ENCODE data around the gene PATJ.
A peak's percentile ranks its signal among the peaks of the same experiment; 100 is the strongest.
"Not testable (repeated sequence)": the region's sequence is repeated elsewhere in the genome, so short reads cannot be mapped to it uniquely, and the experiment has no call there.

The PATJ gene

GRCh38 chr1:61936839-61937238 is 194.6 kb downstream of the PATJ start:
- Histone ChIP-seq H3K4me3 (ENCODE audit: low read depth in 1 of 2, low read length in 2 of 2) (no peak overlapping the region), H3K27me3 (ENCODE audit: insufficient read depth, low read length, poor library complexity) (no peaks in the 10 kb centered on the region), H3K9me3 (ENCODE audit: insufficient read depth, low read length, severe bottlenecking) (no peaks in the 10 kb centered on the region), H3K79me2 (ENCODE audit: insufficient read depth, low read length) (no peaks in the 10 kb centered on the region), H3K36me3 (ENCODE audit: insufficient read depth, low read length) (no peaks in the 10 kb centered on the region), H3K27ac (ENCODE audit: low read length) (no peak overlapping the region), H3K4me2 (ENCODE audit: insufficient read depth, low read length) (no peak overlapping the region), H3K9ac (ENCODE audit: low read depth, low read length) (no peak overlapping the region), H4K20me1 (ENCODE audit: insufficient read depth, low read length) (no peaks in the 10 kb centered on the region), H2AFZ (ENCODE audit: low read depth, low read length) (no peak overlapping the region), H3K4me1 (ENCODE audit: insufficient read depth, low read length) (no peaks in the 10 kb centered on the region)
- TF ChIP-seq EZH2 (IDR thresholded peaks at IDR 0.05; ENCODE audit: borderline replicate concordance, low read depth, low read length, severe bottlenecking), result no peak
- TF ChIP-seq, protein P1, sequence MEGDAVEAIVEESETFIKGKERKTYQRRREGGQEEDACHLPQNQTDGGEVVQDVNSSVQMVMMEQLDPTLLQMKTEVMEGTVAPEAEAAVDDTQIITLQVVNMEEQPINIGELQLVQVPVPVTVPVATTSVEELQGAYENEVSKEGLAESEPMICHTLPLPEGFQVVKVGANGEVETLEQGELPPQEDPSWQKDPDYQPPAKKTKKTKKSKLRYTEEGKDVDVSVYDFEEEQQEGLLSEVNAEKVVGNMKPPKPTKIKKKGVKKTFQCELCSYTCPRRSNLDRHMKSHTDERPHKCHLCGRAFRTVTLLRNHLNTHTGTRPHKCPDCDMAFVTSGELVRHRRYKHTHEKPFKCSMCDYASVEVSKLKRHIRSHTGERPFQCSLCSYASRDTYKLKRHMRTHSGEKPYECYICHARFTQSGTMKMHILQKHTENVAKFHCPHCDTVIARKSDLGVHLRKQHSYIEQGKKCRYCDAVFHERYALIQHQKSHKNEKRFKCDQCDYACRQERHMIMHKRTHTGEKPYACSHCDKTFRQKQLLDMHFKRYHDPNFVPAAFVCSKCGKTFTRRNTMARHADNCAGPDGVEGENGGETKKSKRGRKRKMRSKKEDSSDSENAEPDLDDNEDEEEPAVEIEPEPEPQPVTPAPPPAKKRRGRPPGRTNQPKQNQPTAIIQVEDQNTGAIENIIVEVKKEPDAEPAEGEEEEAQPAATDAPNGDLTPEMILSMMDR (IDR thresholded peaks at IDR 0.05; ENCODE audit: borderline replicate concordance, extremely low read depth, low read length, poor library complexity, severe bottlenecking), result no peak
- DNase-seq (no peak), ATAC-seq (ENCODE audit: insufficient read depth, low read depth) (no peak)

DNA sequence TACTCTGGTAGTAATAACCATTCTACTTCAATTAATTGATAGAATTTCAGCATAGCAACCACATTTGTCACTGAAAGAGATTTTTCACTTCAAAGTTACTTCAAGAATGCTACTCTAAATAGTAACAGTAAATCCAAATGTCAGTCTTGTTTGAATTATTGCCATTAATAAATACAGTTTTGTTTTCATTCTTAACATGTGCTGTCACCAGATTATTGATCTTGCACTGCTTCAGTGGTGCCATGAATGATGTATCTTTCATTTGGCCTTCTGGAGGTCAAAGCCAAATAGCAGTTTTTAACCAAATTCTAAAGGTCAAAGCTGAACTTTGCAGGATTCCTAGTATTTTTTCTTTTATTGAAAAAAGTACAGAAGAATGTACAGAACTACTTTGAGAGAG is 199.5 kb downstream of the PATJ start:
- Histone ChIP-seq H3K4me2 (ENCODE audit: insufficient read depth, low read length) (no peak overlapping the region), H3K36me3 (ENCODE audit: insufficient read depth, low read length) (no peaks in the 10 kb centered on the region), H3K4me3 (ENCODE audit: low read depth in 1 of 2, low read length in 2 of 2) (no peak overlapping the region), H4K20me1 (ENCODE audit: insufficient read depth, low read length) (no peaks in the 10 kb centered on the region), H3K9me3 (ENCODE audit: insufficient read depth, low read length, severe bottlenecking) (no peaks in the 10 kb centered on the region), H3K9ac (ENCODE audit: low read depth, low read length) (no peak overlapping the region), H3K79me2 (ENCODE audit: insufficient read depth, low read length) (no peaks in the 10 kb centered on the region), H3K27ac (ENCODE audit: low read length) (no peak overlapping the region), H3K4me1 (ENCODE audit: insufficient read depth, low read length) (no peaks in the 10 kb centered on the region), H2AFZ (ENCODE audit: low read depth, low read length) (no peak overlapping the region), H3K27me3 (ENCODE audit: insufficient read depth, low read length, poor library complexity) (no peaks in the 10 kb centered on the region)
- no peak for DNase-seq
- no peak for ATAC-seq (ENCODE audit: insufficient read depth, low read depth)
- no peak for TF ChIP-seq EZH2 (IDR thresholded peaks at IDR 0.05; ENCODE audit: borderline replicate concordance, low read depth, low read length, severe bottlenecking)

DNA sequence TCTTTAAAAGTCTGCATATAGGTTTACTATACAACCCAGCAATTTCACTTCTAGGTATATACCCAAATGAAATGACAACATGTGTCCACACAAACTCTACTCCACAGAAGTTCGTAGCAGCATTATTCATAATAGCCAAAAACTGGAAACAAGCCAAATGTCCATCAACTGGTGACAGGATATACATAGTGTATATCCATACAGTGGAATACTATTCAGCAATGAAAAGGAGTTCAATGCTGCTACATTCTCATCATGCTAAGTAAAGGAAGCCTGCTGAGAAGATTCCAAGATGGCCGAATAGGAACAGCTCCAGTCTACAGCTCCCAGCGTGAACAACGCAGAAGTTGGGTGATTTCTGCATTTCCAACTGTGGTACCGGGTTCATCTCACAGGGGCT is 200.6 kb downstream of the PATJ start:
- no peak for TF ChIP-seq EZH2 (IDR thresholded peaks at IDR 0.05; ENCODE audit: borderline replicate concordance, low read depth, low read length, severe bottlenecking)
- no peak for DNase-seq
- H3K27ac ChIP-seq (ENCODE audit: low read length), result no peak overlapping the region
- no peaks in the 10 kb centered on the region for H4K20me1 ChIP-seq (ENCODE audit: insufficient read depth, low read length)
- H3K4me3 ChIP-seq (ENCODE audit: low read depth in 1 of 2, low read length in 2 of 2), result no peak overlapping the region
- H3K9ac ChIP-seq (ENCODE audit: low read depth, low read length), result no peak overlapping the region
- H3K27me3 ChIP-seq (ENCODE audit: insufficient read depth, low read length, poor library complexity), result no peaks in the 10 kb centered on the region
- no peak for ATAC-seq (ENCODE audit: insufficient read depth, low read depth)
- no peak overlapping the region for H3K4me2 ChIP-seq (ENCODE audit: insufficient read depth, low read length)
- H3K79me2 ChIP-seq (ENCODE audit: insufficient read depth, low read length), result no peaks in the 10 kb centered on the region
- no peaks in the 10 kb centered on the region for H3K9me3 ChIP-seq (ENCODE audit: insufficient read depth, low read length, severe bottlenecking)
- H3K4me1 ChIP-seq (ENCODE audit: insufficient read depth, low read length), result no peaks in the 10 kb centered on the region
- H3K36me3 ChIP-seq (ENCODE audit: insufficient read depth, low read length), result no peaks in the 10 kb centered on the region
- no peak overlapping the region for H2AFZ ChIP-seq (ENCODE audit: low read depth, low read length)

- not testable (repeated sequence) for ATAC-seq (ENCODE audit: insufficient read depth, low read depth); H3K9me3 ChIP-seq (ENCODE audit: insufficient read depth, low read length, severe bottlenecking); H3K4me1 ChIP-seq (ENCODE audit: insufficient read depth, low read length); H3K4me3 ChIP-seq (ENCODE audit: low read depth in 1 of 2, low read length in 2 of 2); H4K20me1 ChIP-seq (ENCODE audit: insufficient read depth, low read length); H3K4me2 ChIP-seq (ENCODE audit: insufficient read depth, low read length); H3K27me3 ChIP-seq (ENCODE audit: insufficient read depth, low read length, poor library complexity); H3K9ac ChIP-seq (ENCODE audit: low read depth, low read length); H3K36me3 ChIP-seq (ENCODE audit: insufficient read depth, low read length); H3K79me2 ChIP-seq (ENCODE audit: insufficient read depth, low read length); H3K27ac ChIP-seq (ENCODE audit: low read length); H2AFZ ChIP-seq (ENCODE audit: low read depth, low read length); DNase-seq
Measured at GRCh38 chr1:61948685-61949084, 206.4 kb downstream of the PATJ start.

DNA sequence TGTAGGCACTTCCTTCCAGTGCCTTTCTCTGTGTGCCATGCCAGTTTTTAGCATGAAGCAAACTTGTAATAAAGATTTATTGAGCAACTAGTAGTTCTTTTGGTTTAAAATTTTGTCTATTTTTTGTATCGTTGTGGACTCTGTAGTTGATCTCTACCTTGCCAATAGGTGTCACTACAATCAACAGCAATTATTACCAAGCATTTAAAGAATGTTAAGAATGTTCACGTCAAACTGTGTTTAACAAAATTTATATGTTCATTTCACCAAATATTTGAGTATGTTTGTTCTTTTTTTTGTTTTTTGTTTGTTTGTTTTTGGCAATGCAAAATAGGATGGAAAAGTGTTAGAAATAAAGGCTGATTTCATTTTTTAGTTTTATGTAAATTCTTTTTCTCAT is 208.1 kb downstream of the PATJ start:
- Histone ChIP-seq H3K4me1 (ENCODE audit: insufficient read depth, low read length) (no peaks in the 10 kb centered on the region), H3K9ac (ENCODE audit: low read depth, low read length) (no peak overlapping the region), H3K4me2 (ENCODE audit: insufficient read depth, low read length) (no peak overlapping the region), H2AFZ (ENCODE audit: low read depth, low read length) (no peak overlapping the region), H3K36me3 (ENCODE audit: insufficient read depth, low read length) (no peaks in the 10 kb centered on the region), H3K9me3 (ENCODE audit: insufficient read depth, low read length, severe bottlenecking) (no peaks in the 10 kb centered on the region), H4K20me1 (ENCODE audit: insufficient read depth, low read length) (no peaks in the 10 kb centered on the region), H3K27ac (ENCODE audit: low read length) (no peak overlapping the region), H3K4me3 (ENCODE audit: low read depth in 1 of 2, low read length in 2 of 2) (no peak overlapping the region), H3K27me3 (ENCODE audit: insufficient read depth, low read length, poor library complexity) (no peaks in the 10 kb centered on the region), H3K79me2 (ENCODE audit: insufficient read depth, low read length) (no peaks in the 10 kb centered on the region)
- ATAC-seq (ENCODE audit: insufficient read depth, low read depth) (no peak), DNase-seq (no peak)
- TF ChIP-seq, protein P1 (IDR thresholded peaks at IDR 0.05; ENCODE audit: borderline replicate concordance, extremely low read depth, low read length, poor library complexity, severe bottlenecking), result peak; percentile 45
- TF ChIP-seq EZH2 (IDR thresholded peaks at IDR 0.05; ENCODE audit: borderline replicate concordance, low read depth, low read length, severe bottlenecking), result no peak

All from DND-41 (cell line).